ENCODE measurements around the gene TRMT44. TPM values are rescaled to one million over a fixed set of nuclear protein-coding genes. Genes with fewer than 3 reads are reported as not detected.
A peak's percentile ranks its signal among the peaks of the same experiment; 100 is the strongest.

TRMT44 gene
- total RNA-seq, 6 donors from 2014 or later = 22.8 to 81.7 (median 30.2) TPM

DNA sequence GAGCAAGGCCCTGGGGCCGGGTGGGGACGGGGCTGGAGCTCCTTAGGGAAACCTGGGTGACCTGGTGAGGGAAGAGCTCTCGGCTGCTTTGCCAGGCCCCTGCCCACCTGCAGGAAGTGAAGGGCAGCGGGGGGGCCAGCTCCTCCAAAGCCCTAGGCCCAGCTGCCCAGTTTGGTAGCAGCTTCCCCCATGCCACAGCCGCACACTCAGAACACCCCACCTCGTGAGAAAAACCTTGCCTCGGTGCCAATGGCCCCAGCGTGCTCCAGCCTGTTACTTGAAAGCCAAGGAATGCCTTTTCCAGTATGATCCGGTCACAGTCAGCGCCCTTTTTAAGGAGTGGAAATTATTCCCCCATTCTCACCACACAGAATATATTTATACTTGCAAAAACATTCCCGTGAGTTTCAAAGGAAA is 38.4 kb upstream of the TRMT44 start:
- H3K36me3 ChIP-seq = peaks cover 3 to 49% (median 32%) of the 10 kb centered on the region in 4 donors
- H3K27me3 ChIP-seq = no peaks in the 10 kb centered on the region
- H3K9me3 ChIP-seq = no peaks in the 10 kb centered on the region
- TF ChIP-seq EP300 (IDR thresholded peaks at IDR 0.05) (no peak), POLR2A (IDR thresholded peaks at IDR 0.05) (no peak), POLR2AphosphoS5 (IDR thresholded peaks at IDR 0.05) (no peak)
- TF ChIP-seq, protein P1, sequence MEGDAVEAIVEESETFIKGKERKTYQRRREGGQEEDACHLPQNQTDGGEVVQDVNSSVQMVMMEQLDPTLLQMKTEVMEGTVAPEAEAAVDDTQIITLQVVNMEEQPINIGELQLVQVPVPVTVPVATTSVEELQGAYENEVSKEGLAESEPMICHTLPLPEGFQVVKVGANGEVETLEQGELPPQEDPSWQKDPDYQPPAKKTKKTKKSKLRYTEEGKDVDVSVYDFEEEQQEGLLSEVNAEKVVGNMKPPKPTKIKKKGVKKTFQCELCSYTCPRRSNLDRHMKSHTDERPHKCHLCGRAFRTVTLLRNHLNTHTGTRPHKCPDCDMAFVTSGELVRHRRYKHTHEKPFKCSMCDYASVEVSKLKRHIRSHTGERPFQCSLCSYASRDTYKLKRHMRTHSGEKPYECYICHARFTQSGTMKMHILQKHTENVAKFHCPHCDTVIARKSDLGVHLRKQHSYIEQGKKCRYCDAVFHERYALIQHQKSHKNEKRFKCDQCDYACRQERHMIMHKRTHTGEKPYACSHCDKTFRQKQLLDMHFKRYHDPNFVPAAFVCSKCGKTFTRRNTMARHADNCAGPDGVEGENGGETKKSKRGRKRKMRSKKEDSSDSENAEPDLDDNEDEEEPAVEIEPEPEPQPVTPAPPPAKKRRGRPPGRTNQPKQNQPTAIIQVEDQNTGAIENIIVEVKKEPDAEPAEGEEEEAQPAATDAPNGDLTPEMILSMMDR (IDR thresholded peaks at IDR 0.05) = no peak
- no peak overlapping the region for H3K4me3 ChIP-seq
- 73 to 78% methylated on average over 8 to 11 of the region's 11 CpGs for WGBS, 2 donors
- H3K27ac ChIP-seq = peak overlapping the region in 2 of 4 donors; percentile 7 to 20
- no peak for ATAC-seq (ENCODE audit: low FRiP score in 2 of 2)
- DNase-seq = no peak
- peaks cover 11 to 20% (median 14%) of the 10 kb centered on the region in 4 donors for H3K4me1 ChIP-seq

DNA sequence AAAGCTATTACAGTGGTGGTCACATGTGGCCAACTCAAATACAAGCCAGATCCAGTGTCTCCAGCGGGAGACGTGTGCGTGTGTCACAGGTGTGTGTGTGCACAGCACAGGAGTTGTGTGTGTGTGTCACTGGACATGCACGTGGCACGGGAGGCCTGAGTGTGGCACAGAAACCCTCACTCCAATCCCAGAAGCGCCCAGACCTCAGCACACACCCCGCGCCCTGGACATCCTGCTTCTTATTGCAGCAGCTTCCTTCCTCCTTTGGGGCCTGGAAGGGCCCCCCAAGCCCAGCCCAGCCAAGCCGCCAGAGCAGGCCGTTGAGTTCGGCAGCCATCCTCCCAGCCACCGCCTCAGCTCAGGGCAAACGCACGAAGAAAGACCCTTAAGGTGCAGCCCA is 37.9 kb upstream of the TRMT44 start:
- peak; percentile 41 to 49 for ATAC-seq (ENCODE audit: low FRiP score in 2 of 2)
- peak overlapping the region in 2 of 4 donors; percentile 37 for H3K27ac ChIP-seq

DNA sequence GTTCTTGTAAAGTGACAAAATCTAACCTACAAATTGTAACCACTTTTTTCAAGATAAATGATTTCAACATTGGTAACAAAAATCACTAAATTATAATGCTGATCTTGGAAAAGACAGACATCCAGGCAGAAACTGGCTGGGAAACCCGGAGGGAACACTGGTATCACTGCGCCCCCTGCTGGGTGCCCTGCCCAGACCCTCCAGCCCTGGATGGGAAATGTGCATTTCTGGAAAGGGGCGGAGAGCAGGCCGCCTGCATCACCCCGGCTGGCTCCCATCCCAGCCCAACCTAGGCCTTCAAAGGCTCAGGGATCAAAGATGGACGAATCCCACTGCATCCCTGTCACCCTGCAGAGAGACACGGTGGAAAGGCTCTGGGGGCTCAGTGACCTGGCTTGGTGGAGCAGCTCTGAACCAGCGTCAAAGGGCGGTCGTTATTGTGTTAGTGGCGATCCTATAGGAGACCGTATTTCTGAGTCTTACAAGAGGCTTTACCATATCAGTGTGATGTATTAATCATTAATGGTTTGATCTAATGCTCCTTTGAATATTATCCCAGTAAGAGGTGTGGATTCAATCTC is 37.3 kb upstream of the TRMT44 start:
- H3K27ac ChIP-seq = peak overlapping the region in 2 of 4 donors; percentile 37
- peaks cover 16 to 20% (median 18%) of the 10 kb centered on the region in 4 donors for H3K4me1 ChIP-seq
- no peaks in the 10 kb centered on the region for H3K9me3 ChIP-seq
- H3K27me3 ChIP-seq = no peaks in the 10 kb centered on the region
- WGBS, 2 donors = 41 to 49% methylated on average over 12 of the region's 12 CpGs
- ATAC-seq (ENCODE audit: low FRiP score in 2 of 2) (peak; percentile 76 to 93), DNase-seq (peak; percentile 75 to 91)
- no peak for TF ChIP-seq EP300 (IDR thresholded peaks at IDR 0.05)
- no peak for TF ChIP-seq POLR2A (IDR thresholded peaks at IDR 0.05)
- no peak for TF ChIP-seq POLR2AphosphoS5 (IDR thresholded peaks at IDR 0.05)
- TF ChIP-seq, protein P1 (IDR thresholded peaks at IDR 0.05) = peak; percentile 84 to 91 (median 89)
- peaks cover 3 to 42% (median 29%) of the 10 kb centered on the region in 4 donors for H3K36me3 ChIP-seq
- H3K4me3 ChIP-seq = no peak overlapping the region

More for the DNA sequence above, 37.9 kb upstream of the TRMT44 start:
- no peak for TF ChIP-seq EP300 (IDR thresholded peaks at IDR 0.05)
- TF ChIP-seq POLR2A (IDR thresholded peaks at IDR 0.05) = no peak
- TF ChIP-seq, protein P1 (IDR thresholded peaks at IDR 0.05) = no peak
- no peak for TF ChIP-seq POLR2AphosphoS5 (IDR thresholded peaks at IDR 0.05)
- Histone ChIP-seq H3K36me3 (peaks cover 3 to 45% (median 29%) of the 10 kb centered on the region in 4 donors), H3K4me1 (peaks cover 16 to 20% (median 16%) of the 10 kb centered on the region in 4 donors), H3K4me3 (no peak overlapping the region), H3K27me3 (no peaks in the 10 kb centered on the region), H3K9me3 (no peaks in the 10 kb centered on the region)
- no peak for DNase-seq
- 45 to 64% methylated on average over 11 to 14 of the region's 14 CpGs for WGBS, 2 donors

DNA sequence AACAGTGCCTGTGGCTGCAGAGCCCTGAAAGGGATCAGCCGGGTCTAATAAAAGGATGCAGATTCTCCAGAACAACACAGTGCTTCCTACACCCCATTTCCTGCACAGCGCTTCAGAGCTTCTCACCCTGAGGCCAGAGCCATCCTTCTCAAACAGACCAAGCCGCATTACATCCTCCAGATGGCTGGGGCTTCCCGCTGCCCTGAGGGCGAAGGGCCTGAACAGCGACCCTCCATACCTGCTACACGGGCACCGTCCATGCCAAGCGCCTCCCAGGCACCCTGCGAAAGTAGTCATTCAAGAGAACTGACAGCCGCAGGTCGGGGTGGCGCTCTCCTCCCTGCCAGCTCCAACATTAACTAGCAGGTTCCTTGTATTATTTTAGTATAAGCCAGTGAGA is 36.6 kb upstream of the TRMT44 start:
- no peak for DNase-seq
- 82 to 84% methylated on average over 13 of the region's 13 CpGs for WGBS, 2 donors
- no peak overlapping the region for H3K27ac ChIP-seq

More for the DNA sequence above, 36.6 kb upstream of the TRMT44 start:
- Histone ChIP-seq H3K4me1 (peaks cover 16 to 22% (median 18%) of the 10 kb centered on the region in 4 donors), H3K9me3 (no peaks in the 10 kb centered on the region), H3K27me3 (no peaks in the 10 kb centered on the region), H3K36me3 (peaks cover 3 to 38% (median 26%) of the 10 kb centered on the region in 4 donors), H3K4me3 (no peak overlapping the region)
- no peak for ATAC-seq (ENCODE audit: low FRiP score in 2 of 2)
- TF ChIP-seq, protein P1 (IDR thresholded peaks at IDR 0.05) = no peak
- TF ChIP-seq POLR2A (IDR thresholded peaks at IDR 0.05) (no peak), POLR2AphosphoS5 (IDR thresholded peaks at IDR 0.05) (no peak), EP300 (IDR thresholded peaks at IDR 0.05) (no peak)
